ENCODE measurements around the gene DYNLRB1. TPM values are rescaled to one million over a fixed set of nuclear protein-coding genes. Genes with fewer than 3 reads are reported as not detected.
A peak's percentile ranks its signal among the peaks of the same experiment; 100 is the strongest.

Gene DYNLRB1
- total RNA-seq, 1 donor from 2014 or later, result 208 TPM

DNA sequence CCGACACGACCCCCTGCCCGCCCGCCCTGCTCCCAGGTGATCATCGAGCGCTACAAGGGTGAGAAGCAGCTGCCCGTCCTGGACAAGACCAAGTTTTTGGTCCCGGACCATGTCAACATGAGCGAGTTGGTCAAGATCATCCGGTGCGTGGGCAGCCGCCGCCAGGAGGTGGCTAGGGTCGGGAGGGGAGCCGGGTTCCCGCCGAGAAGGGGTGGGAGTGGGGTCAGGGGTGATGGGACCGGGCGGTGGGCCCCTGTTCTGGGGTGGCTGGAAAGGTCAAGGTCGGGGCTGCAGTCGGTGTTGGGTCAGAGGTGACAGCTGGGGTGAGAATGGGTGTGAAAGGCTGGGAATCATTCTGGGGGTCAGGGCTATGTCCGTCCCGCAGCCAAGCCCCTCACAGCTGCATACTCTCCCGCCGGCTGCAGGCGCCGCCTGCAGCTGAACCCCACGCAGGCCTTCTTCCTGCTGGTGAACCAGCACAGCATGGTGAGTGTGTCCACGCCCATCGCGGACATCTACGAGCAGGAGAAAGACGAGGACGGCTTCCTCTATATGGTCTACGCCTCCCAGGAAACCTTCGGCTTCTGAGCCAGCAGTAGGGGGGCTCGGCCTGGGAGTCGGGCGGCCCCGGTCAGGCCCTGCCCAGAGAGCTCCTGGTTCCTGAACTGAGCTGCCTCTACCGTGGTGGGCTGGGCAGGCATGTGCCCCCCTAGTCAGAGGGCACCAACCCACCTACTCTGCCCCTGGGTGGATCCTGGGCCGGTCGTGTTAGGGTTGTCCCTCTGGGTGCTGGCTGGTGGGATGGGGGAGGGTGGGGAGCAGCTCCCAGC is 43.3 kb downstream of the DYNLRB1 start:
- TF ChIP-seq, protein P1, sequence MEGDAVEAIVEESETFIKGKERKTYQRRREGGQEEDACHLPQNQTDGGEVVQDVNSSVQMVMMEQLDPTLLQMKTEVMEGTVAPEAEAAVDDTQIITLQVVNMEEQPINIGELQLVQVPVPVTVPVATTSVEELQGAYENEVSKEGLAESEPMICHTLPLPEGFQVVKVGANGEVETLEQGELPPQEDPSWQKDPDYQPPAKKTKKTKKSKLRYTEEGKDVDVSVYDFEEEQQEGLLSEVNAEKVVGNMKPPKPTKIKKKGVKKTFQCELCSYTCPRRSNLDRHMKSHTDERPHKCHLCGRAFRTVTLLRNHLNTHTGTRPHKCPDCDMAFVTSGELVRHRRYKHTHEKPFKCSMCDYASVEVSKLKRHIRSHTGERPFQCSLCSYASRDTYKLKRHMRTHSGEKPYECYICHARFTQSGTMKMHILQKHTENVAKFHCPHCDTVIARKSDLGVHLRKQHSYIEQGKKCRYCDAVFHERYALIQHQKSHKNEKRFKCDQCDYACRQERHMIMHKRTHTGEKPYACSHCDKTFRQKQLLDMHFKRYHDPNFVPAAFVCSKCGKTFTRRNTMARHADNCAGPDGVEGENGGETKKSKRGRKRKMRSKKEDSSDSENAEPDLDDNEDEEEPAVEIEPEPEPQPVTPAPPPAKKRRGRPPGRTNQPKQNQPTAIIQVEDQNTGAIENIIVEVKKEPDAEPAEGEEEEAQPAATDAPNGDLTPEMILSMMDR (IDR thresholded peaks at IDR 0.05; ENCODE audit: unreplicated experiment), result no peak
- Mint-ChIP-seq H3K4me1 (ENCODE audit: low read depth) (peaks cover 6% of the 10 kb centered on the region), H3K27ac (peak overlapping the region; percentile 94), H3K4me3 (ENCODE audit: low read depth) (peak overlapping the region; percentile 67), H3K9me3 (ENCODE audit: low read depth) (no peaks in the 10 kb centered on the region), H3K36me3 (ENCODE audit: insufficient read depth) (peaks cover 8% of the 10 kb centered on the region), H3K27me3 (peaks cover 9% of the 10 kb centered on the region)
- no peak for DNase-seq (ENCODE audit: low spot score, unreplicated experiment)

DNA sequence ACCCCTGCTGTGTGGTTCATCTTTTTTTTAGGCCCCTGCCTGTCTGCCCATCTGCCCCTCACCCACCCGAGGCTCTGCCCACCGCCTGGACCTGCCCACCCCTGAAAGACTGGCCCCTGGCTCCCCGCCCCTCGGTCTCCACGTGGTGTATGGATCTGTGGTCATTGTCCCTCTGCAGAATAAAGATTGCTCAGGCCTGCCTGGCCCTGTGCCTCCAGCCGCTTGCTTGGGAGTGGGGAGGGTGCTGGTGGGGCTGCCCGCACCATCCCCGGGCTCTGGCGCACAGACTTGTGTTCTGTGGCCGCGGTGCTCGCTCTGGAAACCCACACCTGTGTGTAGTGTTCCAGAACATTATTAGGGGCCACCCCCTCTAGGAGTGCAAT is 43.9 kb downstream of the DYNLRB1 start:
- Mint-ChIP-seq H3K4me3 (ENCODE audit: low read depth) (peak overlapping the region; percentile 59), H3K27me3 (peaks cover 9% of the 10 kb centered on the region), H3K4me1 (ENCODE audit: low read depth) (peaks cover 6% of the 10 kb centered on the region), H3K36me3 (ENCODE audit: insufficient read depth) (peaks cover 8% of the 10 kb centered on the region), H3K27ac (peak overlapping the region; percentile 88), H3K9me3 (ENCODE audit: low read depth) (no peaks in the 10 kb centered on the region)
- TF ChIP-seq, protein P1 (IDR thresholded peaks at IDR 0.05; ENCODE audit: unreplicated experiment), result no peak
- no peak for DNase-seq (ENCODE audit: low spot score, unreplicated experiment)

DNA sequence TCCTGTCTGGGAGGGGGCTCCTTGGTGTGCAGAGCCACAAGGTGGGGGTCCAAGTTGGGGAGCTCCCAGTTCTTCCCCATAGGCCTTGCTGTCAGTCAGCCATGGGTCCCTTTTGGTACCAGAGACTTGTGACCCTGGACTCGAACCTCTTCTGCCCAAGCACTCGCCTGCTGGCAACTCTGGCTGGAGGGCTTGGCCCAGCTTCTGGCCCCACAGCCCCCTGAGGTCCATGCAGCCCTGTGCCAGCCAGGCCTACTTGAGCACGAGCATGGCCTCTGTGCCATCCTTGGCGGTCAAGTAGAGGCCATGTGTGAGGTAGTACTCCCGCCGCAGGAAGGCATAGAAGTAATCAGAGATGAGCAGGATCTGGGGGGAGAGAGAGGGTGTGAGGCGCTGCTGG is 44.4 kb downstream of the DYNLRB1 start:
- H3K27me3 Mint-ChIP-seq, result peaks cover 9% of the 10 kb centered on the region
- no peak for DNase-seq (ENCODE audit: low spot score, unreplicated experiment)
- H3K27ac Mint-ChIP-seq, result no peak overlapping the region
- H3K9me3 Mint-ChIP-seq (ENCODE audit: low read depth), result no peaks in the 10 kb centered on the region
- H3K36me3 Mint-ChIP-seq (ENCODE audit: insufficient read depth), result peaks cover 8% of the 10 kb centered on the region
- TF ChIP-seq, protein P1 (IDR thresholded peaks at IDR 0.05; ENCODE audit: unreplicated experiment), result no peak
- H3K4me3 Mint-ChIP-seq (ENCODE audit: low read depth), result no peak overlapping the region
- H3K4me1 Mint-ChIP-seq (ENCODE audit: low read depth), result peaks cover 6% of the 10 kb centered on the region

DNA sequence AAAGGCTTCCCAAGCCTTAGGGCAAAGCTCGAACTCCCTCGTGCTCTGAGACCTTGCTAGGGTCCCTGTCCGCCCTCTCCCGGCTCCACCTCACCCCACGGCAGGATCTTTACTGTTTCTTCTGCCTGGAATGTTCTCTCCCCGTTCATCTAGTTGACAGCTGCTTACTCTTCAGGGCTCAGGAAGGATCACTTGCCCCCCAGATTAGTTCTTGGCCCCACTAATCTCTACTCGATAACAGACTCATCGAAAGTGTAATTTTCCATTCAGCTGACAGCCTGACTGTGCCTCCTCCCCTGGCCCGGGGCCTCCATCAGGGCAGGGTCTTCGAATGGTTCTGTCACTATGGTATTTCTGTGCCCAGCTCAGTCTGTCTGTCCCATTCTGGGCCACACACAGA is 45.4 kb downstream of the DYNLRB1 start:
- Mint-ChIP-seq H3K4me3 (ENCODE audit: low read depth) (peak overlapping the region; percentile 7), H3K27me3 (peaks cover 9% of the 10 kb centered on the region), H3K4me1 (ENCODE audit: low read depth) (peaks cover 6% of the 10 kb centered on the region), H3K36me3 (ENCODE audit: insufficient read depth) (peaks cover 8% of the 10 kb centered on the region), H3K27ac (peak overlapping the region; percentile 42), H3K9me3 (ENCODE audit: low read depth) (no peaks in the 10 kb centered on the region)
- TF ChIP-seq, protein P1 (IDR thresholded peaks at IDR 0.05; ENCODE audit: unreplicated experiment), result no peak
- DNase-seq (ENCODE audit: low spot score, unreplicated experiment), result no peak

DNA sequence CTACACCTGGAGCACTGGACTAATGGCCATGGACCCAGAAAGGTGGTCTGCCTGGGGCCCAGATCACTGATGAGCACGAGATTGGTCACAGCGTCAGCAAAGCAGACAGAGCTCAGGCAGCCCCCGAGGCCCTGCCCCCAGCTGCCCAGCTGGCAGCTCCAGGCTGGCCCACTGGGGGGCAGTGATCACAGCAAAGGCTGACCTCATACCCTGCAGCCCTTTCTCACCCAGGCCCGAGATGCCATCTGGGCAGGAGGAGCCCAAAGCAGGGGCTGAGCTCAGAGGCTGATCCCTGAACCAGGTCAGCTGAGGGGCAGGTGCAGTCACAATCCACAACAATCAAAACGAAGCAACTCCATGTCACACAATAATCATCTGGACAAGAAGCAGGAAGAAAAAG is 46.4 kb downstream of the DYNLRB1 start:
- no peak for DNase-seq (ENCODE audit: low spot score, unreplicated experiment)
- peaks cover 4% of the 10 kb centered on the region for H3K27me3 Mint-ChIP-seq
- H3K27ac Mint-ChIP-seq, result no peak overlapping the region
- no peak overlapping the region for H3K4me3 Mint-ChIP-seq (ENCODE audit: low read depth)
- no peaks in the 10 kb centered on the region for H3K9me3 Mint-ChIP-seq (ENCODE audit: low read depth)
- TF ChIP-seq, protein P1 (IDR thresholded peaks at IDR 0.05; ENCODE audit: unreplicated experiment), result peak; percentile 56
- H3K36me3 Mint-ChIP-seq (ENCODE audit: insufficient read depth), result peaks cover 8% of the 10 kb centered on the region
- peaks cover 6% of the 10 kb centered on the region for H3K4me1 Mint-ChIP-seq (ENCODE audit: low read depth)
